ENCODE data around the gene FHOD3. TPM values are rescaled to one million over a fixed set of nuclear protein-coding genes. Genes with fewer than 3 reads are reported as not detected.

The FHOD3 gene
- polyA plus RNA-seq, 4 donors = 0.22 to 8.1 (median 1.9) TPM

GRCh38 chr18:36650266-36650665, 352.8 kb downstream of the FHOD3 start:
- Histone ChIP-seq H3K4me1 (ENCODE audit: control insufficient read depth in 3 of 3, insufficient read depth in 2 of 3, low read depth in 1 of 3, low read length in 2 of 3) (no peaks in the 10 kb centered on the region), H3K36me3 (ENCODE audit: control insufficient read depth in 3 of 3, insufficient read depth in 2 of 3, low read depth in 1 of 3, low read length in 3 of 3) (no peaks in the 10 kb centered on the region), H3K9me3 (ENCODE audit: control insufficient read depth in 2 of 2, insufficient read depth in 1 of 2, low read depth in 1 of 2, low read length in 1 of 2) (no peaks in the 10 kb centered on the region), H3K27me3 (ENCODE audit: control insufficient read depth in 3 of 3, insufficient read depth in 3 of 3, low read length in 3 of 3) (no peaks in the 10 kb centered on the region), H3K27ac (ENCODE audit: low read depth in 1 of 3, low read length in 2 of 3) (no peak overlapping the region), H3K4me3 (ENCODE audit: low read depth in 1 of 3, low read length in 3 of 3) (no peak overlapping the region)
- 69 to 82% (median 81%) methylated on average over 3 of the region's 3 CpGs for WGBS, 3 donors
- DNase-seq (no peak), FAIRE-seq (no peak)

DNA sequence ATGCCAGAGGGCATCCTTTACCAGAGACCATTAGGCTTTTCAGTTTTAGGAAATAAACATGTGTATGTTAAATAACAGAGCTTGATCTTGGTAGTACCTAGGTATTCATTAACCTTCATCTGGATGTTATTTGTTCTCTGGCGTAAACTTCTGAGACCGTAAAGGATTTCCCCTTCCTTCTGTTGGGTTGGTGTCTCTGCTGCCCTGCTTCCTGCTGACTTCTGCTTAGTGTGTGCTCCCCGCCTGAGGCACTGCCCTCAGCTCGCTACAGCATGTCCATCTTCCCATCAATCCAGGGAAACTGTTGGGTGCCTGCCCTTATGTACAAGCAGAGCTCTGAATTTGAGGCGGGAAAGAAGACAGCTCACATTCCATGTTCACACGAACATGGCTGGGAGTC, 353.4 kb downstream of the FHOD3 start:
- FAIRE-seq (no peak), DNase-seq (no peak)
- no peak overlapping the region for H3K4me3 ChIP-seq (ENCODE audit: low read depth in 1 of 3, low read length in 3 of 3)
- 70 to 78% (median 73%) methylated on average over 6 of the region's 6 CpGs for WGBS, 3 donors
- no peak overlapping the region for H3K27ac ChIP-seq (ENCODE audit: low read depth in 1 of 3, low read length in 2 of 3)
- no peaks in the 10 kb centered on the region for H3K36me3 ChIP-seq (ENCODE audit: control insufficient read depth in 3 of 3, insufficient read depth in 2 of 3, low read depth in 1 of 3, low read length in 3 of 3)
- no peaks in the 10 kb centered on the region for H3K9me3 ChIP-seq (ENCODE audit: control insufficient read depth in 2 of 2, insufficient read depth in 1 of 2, low read depth in 1 of 2, low read length in 1 of 2)
- no peaks in the 10 kb centered on the region for H3K4me1 ChIP-seq (ENCODE audit: control insufficient read depth in 3 of 3, insufficient read depth in 2 of 3, low read depth in 1 of 3, low read length in 2 of 3)
- H3K27me3 ChIP-seq (ENCODE audit: control insufficient read depth in 3 of 3, insufficient read depth in 3 of 3, low read length in 3 of 3) = no peaks in the 10 kb centered on the region

DNA sequence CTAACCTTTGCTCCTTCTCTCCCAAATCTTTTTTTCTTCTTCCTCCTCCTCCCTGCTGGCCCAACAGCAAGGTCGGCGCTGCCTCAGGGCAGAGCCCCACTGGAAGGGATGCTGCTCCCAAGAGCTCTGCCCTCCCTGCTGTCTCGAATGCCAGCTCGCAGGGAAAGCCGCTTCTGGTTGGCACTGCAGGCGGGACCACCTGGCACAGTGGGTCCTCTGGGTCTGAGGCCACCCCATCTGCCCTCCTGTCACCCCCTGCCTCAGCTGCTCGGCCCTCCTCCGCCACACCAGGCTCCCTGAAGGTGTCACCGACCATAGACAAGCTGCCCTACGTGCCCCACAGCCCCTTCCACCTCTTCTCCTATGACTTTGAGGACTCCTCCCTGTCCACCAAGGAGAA, 355.0 kb downstream of the FHOD3 start:
- H3K4me1 ChIP-seq (ENCODE audit: control insufficient read depth in 3 of 3, insufficient read depth in 2 of 3, low read depth in 1 of 3, low read length in 2 of 3) = no peaks in the 10 kb centered on the region
- no peaks in the 10 kb centered on the region for H3K9me3 ChIP-seq (ENCODE audit: control insufficient read depth in 2 of 2, insufficient read depth in 1 of 2, low read depth in 1 of 2, low read length in 1 of 2)
- no peak for DNase-seq
- no peak overlapping the region for H3K4me3 ChIP-seq (ENCODE audit: low read depth in 1 of 3, low read length in 3 of 3)
- WGBS, 3 donors = 81 to 89% (median 85%) methylated on average over 10 of the region's 10 CpGs
- H3K27ac ChIP-seq (ENCODE audit: low read depth in 1 of 3, low read length in 2 of 3) = no peak overlapping the region
- H3K27me3 ChIP-seq (ENCODE audit: control insufficient read depth in 3 of 3, insufficient read depth in 3 of 3, low read length in 3 of 3) = no peaks in the 10 kb centered on the region
- no peaks in the 10 kb centered on the region for H3K36me3 ChIP-seq (ENCODE audit: control insufficient read depth in 3 of 3, insufficient read depth in 2 of 3, low read depth in 1 of 3, low read length in 3 of 3)
- FAIRE-seq = no peak

DNA sequence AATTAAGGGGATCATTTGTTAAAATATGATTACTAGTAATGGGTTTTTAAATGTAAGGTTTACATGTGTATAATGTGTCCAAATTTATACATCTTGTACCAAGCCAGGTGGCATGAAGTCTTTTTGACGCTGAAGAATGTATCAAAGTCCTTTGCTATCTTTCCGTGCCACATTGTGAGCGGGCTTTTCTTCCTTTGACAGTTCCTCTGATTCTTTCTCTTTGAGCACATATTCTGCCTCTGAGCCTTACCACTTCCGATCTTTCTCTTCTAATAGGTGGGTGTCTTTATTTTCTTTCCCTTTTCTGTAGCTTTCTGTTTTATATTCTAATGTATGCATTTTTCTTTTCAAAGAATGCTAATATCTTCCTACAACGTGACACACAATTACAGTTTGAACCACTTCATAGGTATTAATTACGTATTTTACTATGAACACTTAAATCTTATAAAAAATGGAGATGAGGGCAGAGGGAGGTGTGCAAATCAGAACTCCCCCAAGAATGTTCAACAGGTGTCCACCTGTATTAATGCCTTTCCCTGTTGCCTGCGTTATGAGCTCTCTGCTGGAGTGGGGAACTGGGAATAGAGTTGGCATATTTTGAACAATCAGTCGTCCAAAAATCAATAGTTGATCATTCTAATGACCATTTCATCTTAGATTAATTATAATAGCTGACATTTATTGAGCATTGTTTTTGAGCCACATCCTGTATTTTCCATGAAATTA, 355.8 kb downstream of the FHOD3 start:
- DNase-seq = no peak
- no peak overlapping the region for H3K27ac ChIP-seq (ENCODE audit: low read depth in 1 of 3, low read length in 2 of 3)
- no peak for FAIRE-seq
- H3K36me3 ChIP-seq (ENCODE audit: control insufficient read depth in 3 of 3, insufficient read depth in 2 of 3, low read depth in 1 of 3, low read length in 3 of 3) = no peaks in the 10 kb centered on the region
- no peaks in the 10 kb centered on the region for H3K9me3 ChIP-seq (ENCODE audit: control insufficient read depth in 2 of 2, insufficient read depth in 1 of 2, low read depth in 1 of 2, low read length in 1 of 2)
- H3K4me1 ChIP-seq (ENCODE audit: control insufficient read depth in 3 of 3, insufficient read depth in 2 of 3, low read depth in 1 of 3, low read length in 2 of 3) = no peaks in the 10 kb centered on the region
- 72 to 78% (median 78%) methylated on average over 8 of the region's 8 CpGs for WGBS, 3 donors
- H3K27me3 ChIP-seq (ENCODE audit: control insufficient read depth in 3 of 3, insufficient read depth in 3 of 3, low read length in 3 of 3) = no peaks in the 10 kb centered on the region
- H3K4me3 ChIP-seq (ENCODE audit: low read depth in 1 of 3, low read length in 3 of 3) = no peak overlapping the region

DNA sequence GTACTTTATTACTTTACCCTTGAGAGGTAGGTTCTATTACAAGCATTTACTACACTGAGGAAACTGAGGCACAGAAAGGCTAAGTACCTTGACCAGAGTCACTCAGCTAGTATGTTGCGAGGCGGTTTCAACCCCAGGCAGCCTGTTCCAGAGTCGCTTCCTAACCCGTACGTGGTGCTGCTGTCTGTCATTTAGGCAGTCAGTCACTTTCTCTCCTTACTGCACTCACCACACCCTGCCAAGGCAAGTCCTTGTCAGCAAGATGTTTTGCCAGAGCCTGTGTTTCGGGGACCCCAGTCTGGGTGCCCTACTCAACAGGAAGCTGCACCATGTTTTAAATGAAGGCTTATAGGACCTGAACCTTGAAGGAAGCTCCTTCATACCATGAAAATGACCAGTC, 356.4 kb downstream of the FHOD3 start:
- Histone ChIP-seq H3K27me3 (ENCODE audit: control insufficient read depth in 3 of 3, insufficient read depth in 3 of 3, low read length in 3 of 3) (no peaks in the 10 kb centered on the region), H3K4me3 (ENCODE audit: low read depth in 1 of 3, low read length in 3 of 3) (no peak overlapping the region), H3K9me3 (ENCODE audit: control insufficient read depth in 2 of 2, insufficient read depth in 1 of 2, low read depth in 1 of 2, low read length in 1 of 2) (no peaks in the 10 kb centered on the region), H3K27ac (ENCODE audit: low read depth in 1 of 3, low read length in 2 of 3) (no peak overlapping the region), H3K4me1 (ENCODE audit: control insufficient read depth in 3 of 3, insufficient read depth in 2 of 3, low read depth in 1 of 3, low read length in 2 of 3) (no peaks in the 10 kb centered on the region), H3K36me3 (ENCODE audit: control insufficient read depth in 3 of 3, insufficient read depth in 2 of 3, low read depth in 1 of 3, low read length in 3 of 3) (no peaks in the 10 kb centered on the region)
- no peak for FAIRE-seq
- DNase-seq = no peak
- WGBS, 3 donors = 88 to 92% (median 92%) methylated on average over 6 of the region's 6 CpGs

DNA sequence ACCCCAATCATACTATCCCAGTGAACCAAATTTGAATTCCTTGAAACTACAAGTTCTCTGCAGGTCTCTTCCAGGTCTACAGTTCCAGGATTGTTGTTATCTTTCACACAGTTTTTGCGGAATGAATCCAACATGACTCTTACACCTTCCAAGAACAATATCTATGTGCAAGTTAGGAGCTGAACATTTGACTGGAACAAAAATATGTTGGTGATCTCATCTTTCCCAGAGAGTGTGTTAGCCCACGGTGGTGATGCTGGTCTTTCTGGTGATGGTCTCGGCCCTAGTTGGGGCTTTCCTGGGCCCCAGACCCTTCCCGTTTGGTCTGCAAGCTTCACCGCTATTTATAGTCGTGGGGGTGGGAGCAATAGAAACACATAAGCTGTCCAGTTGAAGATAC, 357.6 kb downstream of the FHOD3 start:
- FAIRE-seq (no peak), DNase-seq (no peak)
- WGBS, 3 donors = 76 to 80% (median 79%) methylated on average over 6 of the region's 6 CpGs
- Histone ChIP-seq H3K4me1 (ENCODE audit: control insufficient read depth in 3 of 3, insufficient read depth in 2 of 3, low read depth in 1 of 3, low read length in 2 of 3) (no peaks in the 10 kb centered on the region), H3K27ac (ENCODE audit: low read depth in 1 of 3, low read length in 2 of 3) (no peak overlapping the region), H3K27me3 (ENCODE audit: control insufficient read depth in 3 of 3, insufficient read depth in 3 of 3, low read length in 3 of 3) (no peaks in the 10 kb centered on the region), H3K36me3 (ENCODE audit: control insufficient read depth in 3 of 3, insufficient read depth in 2 of 3, low read depth in 1 of 3, low read length in 3 of 3) (no peaks in the 10 kb centered on the region), H3K4me3 (ENCODE audit: low read depth in 1 of 3, low read length in 3 of 3) (no peak overlapping the region), H3K9me3 (ENCODE audit: control insufficient read depth in 2 of 2, insufficient read depth in 1 of 2, low read depth in 1 of 2, low read length in 1 of 2) (no peaks in the 10 kb centered on the region)

DNA sequence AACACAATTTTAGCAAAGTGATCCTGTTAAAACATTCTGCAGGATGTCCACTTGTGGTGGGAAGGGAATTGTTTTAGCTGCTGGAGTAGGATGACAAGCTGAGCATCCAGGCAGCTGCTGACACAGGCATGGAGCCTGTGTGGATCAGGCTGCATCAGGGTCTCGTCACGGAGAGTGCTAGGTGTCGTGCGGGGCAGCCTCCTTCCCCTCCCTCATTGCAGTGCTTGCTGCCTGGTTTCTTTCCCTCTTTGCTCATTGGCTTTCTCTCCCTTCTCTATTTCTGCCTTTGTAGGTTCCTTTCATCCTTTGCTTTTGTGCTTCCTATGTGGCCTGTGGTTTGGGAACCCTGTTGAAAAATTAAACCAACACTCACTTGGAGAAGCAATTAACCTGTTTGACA, 358.4 kb downstream of the FHOD3 start:
- H3K36me3 ChIP-seq (ENCODE audit: control insufficient read depth in 3 of 3, insufficient read depth in 2 of 3, low read depth in 1 of 3, low read length in 3 of 3) = no peaks in the 10 kb centered on the region
- FAIRE-seq = no peak
- no peaks in the 10 kb centered on the region for H3K4me1 ChIP-seq (ENCODE audit: control insufficient read depth in 3 of 3, insufficient read depth in 2 of 3, low read depth in 1 of 3, low read length in 2 of 3)
- H3K27ac ChIP-seq (ENCODE audit: low read depth in 1 of 3, low read length in 2 of 3) = no peak overlapping the region
- H3K27me3 ChIP-seq (ENCODE audit: control insufficient read depth in 3 of 3, insufficient read depth in 3 of 3, low read length in 3 of 3) = no peaks in the 10 kb centered on the region
- no peak for DNase-seq
- H3K4me3 ChIP-seq (ENCODE audit: low read depth in 1 of 3, low read length in 3 of 3) = no peak overlapping the region
- H3K9me3 ChIP-seq (ENCODE audit: control insufficient read depth in 2 of 2, insufficient read depth in 1 of 2, low read depth in 1 of 2, low read length in 1 of 2) = no peaks in the 10 kb centered on the region
- WGBS, 3 donors = 60 to 86% (median 67%) methylated on average over 4 of the region's 4 CpGs

DNA sequence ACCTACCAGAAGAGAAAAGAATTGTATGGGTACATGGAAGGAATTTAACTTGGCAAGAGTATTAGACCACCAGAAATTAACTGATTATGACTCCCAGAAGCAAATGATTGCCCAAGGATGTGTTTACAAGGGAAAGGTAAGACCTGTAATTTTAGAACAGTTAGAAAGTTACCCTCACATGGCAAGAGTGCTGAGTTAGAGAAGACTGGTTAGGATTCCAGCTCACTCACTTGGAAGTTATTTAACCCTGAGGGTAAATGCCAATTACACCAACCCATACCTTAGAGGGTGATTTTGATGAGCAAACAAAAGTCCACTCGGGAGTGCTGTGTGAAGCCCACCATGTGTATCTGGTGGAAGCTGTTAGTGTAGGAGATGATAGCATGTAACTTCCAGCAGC, 361.1 kb downstream of the FHOD3 start:
- Histone ChIP-seq H3K36me3 (ENCODE audit: control insufficient read depth in 3 of 3, insufficient read depth in 2 of 3, low read depth in 1 of 3, low read length in 3 of 3) (no peaks in the 10 kb centered on the region), H3K27ac (ENCODE audit: low read depth in 1 of 3, low read length in 2 of 3) (no peak overlapping the region), H3K9me3 (ENCODE audit: control insufficient read depth in 2 of 2, insufficient read depth in 1 of 2, low read depth in 1 of 2, low read length in 1 of 2) (no peaks in the 10 kb centered on the region), H3K4me3 (ENCODE audit: low read depth in 1 of 3, low read length in 3 of 3) (no peak overlapping the region), H3K27me3 (ENCODE audit: control insufficient read depth in 3 of 3, insufficient read depth in 3 of 3, low read length in 3 of 3) (peaks cover 0 to 2% (median 0%) of the 10 kb centered on the region in 3 donors), H3K4me1 (ENCODE audit: control insufficient read depth in 3 of 3, insufficient read depth in 2 of 3, low read depth in 1 of 3, low read length in 2 of 3) (no peaks in the 10 kb centered on the region)
- WGBS, 3 donors = 76 to 88% (median 78%) methylated on average over 1 of the region's 1 CpG
- no peak for DNase-seq
- FAIRE-seq = no peak

DNA sequence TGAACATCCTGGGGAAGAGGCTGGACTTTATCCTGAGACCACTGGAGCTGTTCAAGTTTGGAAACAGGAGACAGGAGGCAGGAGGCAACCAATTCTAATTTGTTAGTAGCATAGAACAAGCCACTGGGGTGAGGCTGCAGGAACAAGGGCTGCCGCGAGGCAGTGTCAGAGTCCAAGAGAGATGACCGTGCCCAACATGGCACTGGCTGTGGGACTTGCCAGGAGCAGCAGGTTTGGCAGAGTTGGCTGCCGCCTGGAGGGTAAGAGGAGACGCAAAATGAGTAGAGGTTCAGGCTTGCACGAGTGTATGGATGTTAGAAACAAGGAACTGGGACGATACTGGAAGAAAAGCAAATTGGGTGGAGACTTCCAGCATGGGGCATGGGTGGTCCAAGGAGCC, 362.8 kb downstream of the FHOD3 start:
- Histone ChIP-seq H3K4me3 (ENCODE audit: low read depth in 1 of 3, low read length in 3 of 3) (no peak overlapping the region), H3K9me3 (ENCODE audit: control insufficient read depth in 2 of 2, insufficient read depth in 1 of 2, low read depth in 1 of 2, low read length in 1 of 2) (no peaks in the 10 kb centered on the region), H3K4me1 (ENCODE audit: control insufficient read depth in 3 of 3, insufficient read depth in 2 of 3, low read depth in 1 of 3, low read length in 2 of 3) (no peaks in the 10 kb centered on the region), H3K27ac (ENCODE audit: low read depth in 1 of 3, low read length in 2 of 3) (no peak overlapping the region), H3K36me3 (ENCODE audit: control insufficient read depth in 3 of 3, insufficient read depth in 2 of 3, low read depth in 1 of 3, low read length in 3 of 3) (no peaks in the 10 kb centered on the region), H3K27me3 (ENCODE audit: control insufficient read depth in 3 of 3, insufficient read depth in 3 of 3, low read length in 3 of 3) (peaks cover 0 to 3% (median 0%) of the 10 kb centered on the region in 3 donors)
- FAIRE-seq (no peak), DNase-seq (peak in 1 of 2 donors; percentile 18)
- WGBS, 3 donors = 53 to 83% (median 55%) methylated on average over 7 of the region's 7 CpGs

All from small intestine (tissue), 7 donors.